ENCODE measurements around the gene CIAO3.

- TF ChIP-seq POLR2A (IDR thresholded peaks at IDR 0.05; ENCODE audit: borderline replicate concordance, extremely low read depth, insufficient read depth, insufficient read length) (no peak), CTCF (IDR thresholded peaks at IDR 0.05 in 2 of 3, conservative IDR thresholded peaks at IDR 0.05 in 1 of 3; ENCODE audit: borderline replicate concordance in 1 of 3, insufficient read depth in 1 of 3, low read depth in 2 of 3, low read length in 2 of 3) (no peak), ELF1 (IDR thresholded peaks at IDR 0.05; ENCODE audit: borderline replicate concordance, low read depth) (no peak), ZFX (IDR thresholded peaks at IDR 0.05) (no peak), SP1 (IDR thresholded peaks at IDR 0.05; ENCODE audit: low read depth) (no peak), YY1 (IDR thresholded peaks at IDR 0.05; ENCODE audit: extremely low read depth, insufficient replicate concordance, low read depth, low read length) (no peak), CEBPB (IDR thresholded peaks at IDR 0.05; ENCODE audit: low read depth) (no peak)
Observed at GRCh38 chr16:778909-779527, 38.2 kb upstream of the CIAO3 start.
